ENCODE results near the gene SERPINB13.

DNA sequence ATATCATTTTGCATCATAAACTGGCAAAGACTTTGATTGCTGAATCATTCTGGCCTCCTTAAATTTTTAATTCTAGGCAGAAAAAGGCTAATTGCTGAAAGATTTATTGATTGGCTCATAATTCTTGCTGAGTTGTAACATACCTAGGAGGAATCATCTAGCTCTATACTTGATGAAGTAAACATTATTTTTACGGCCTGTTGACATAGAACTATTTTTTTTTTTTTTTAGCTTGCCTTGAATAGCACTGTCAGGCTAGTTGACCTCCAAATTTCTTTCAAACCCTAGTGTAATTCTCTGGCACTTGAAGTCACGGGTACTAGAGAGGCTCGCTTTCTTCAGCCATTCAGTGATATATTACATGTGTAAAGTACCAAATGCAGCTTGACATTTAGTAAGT is 42.1 kb upstream of the SERPINB13 start:
- TF ChIP-seq, protein P1, sequence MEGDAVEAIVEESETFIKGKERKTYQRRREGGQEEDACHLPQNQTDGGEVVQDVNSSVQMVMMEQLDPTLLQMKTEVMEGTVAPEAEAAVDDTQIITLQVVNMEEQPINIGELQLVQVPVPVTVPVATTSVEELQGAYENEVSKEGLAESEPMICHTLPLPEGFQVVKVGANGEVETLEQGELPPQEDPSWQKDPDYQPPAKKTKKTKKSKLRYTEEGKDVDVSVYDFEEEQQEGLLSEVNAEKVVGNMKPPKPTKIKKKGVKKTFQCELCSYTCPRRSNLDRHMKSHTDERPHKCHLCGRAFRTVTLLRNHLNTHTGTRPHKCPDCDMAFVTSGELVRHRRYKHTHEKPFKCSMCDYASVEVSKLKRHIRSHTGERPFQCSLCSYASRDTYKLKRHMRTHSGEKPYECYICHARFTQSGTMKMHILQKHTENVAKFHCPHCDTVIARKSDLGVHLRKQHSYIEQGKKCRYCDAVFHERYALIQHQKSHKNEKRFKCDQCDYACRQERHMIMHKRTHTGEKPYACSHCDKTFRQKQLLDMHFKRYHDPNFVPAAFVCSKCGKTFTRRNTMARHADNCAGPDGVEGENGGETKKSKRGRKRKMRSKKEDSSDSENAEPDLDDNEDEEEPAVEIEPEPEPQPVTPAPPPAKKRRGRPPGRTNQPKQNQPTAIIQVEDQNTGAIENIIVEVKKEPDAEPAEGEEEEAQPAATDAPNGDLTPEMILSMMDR (IDR thresholded peaks at IDR 0.05), result no peak
- TF ChIP-seq EP300 (IDR thresholded peaks at IDR 0.05), result no peak

Data from suprapubic skin (tissue), 3 donors.